OCI-LY3 (cell line): Measurements from ENCODE around the gene PRKCQ.

Experiments
- EZH2phosphoT487 ChIP-seq: fragments of 200-600 bp; shearing (Covaris generic); IDR thresholded peaks from 2 replicates; pipeline ENCODE4 v1.6.1; 2018; ENCODE audit warnings: antibody characterized with exemption, mixed run types, low read depth
- TF ChIP-seq, protein P1 (sequence below): fragments of 200-600, 300-600 bp; sonication (generic); IDR thresholded peaks from 2 replicates; pipeline ENCODE4 v1.5.1; 2014; ENCODE audit warnings: antibody characterized with exemption, low read length, low read depth

GRCh38 chr10:6470894-6471618 lies 109.0 kb downstream of the PRKCQ start:
- TF ChIP-seq, protein P1, sequence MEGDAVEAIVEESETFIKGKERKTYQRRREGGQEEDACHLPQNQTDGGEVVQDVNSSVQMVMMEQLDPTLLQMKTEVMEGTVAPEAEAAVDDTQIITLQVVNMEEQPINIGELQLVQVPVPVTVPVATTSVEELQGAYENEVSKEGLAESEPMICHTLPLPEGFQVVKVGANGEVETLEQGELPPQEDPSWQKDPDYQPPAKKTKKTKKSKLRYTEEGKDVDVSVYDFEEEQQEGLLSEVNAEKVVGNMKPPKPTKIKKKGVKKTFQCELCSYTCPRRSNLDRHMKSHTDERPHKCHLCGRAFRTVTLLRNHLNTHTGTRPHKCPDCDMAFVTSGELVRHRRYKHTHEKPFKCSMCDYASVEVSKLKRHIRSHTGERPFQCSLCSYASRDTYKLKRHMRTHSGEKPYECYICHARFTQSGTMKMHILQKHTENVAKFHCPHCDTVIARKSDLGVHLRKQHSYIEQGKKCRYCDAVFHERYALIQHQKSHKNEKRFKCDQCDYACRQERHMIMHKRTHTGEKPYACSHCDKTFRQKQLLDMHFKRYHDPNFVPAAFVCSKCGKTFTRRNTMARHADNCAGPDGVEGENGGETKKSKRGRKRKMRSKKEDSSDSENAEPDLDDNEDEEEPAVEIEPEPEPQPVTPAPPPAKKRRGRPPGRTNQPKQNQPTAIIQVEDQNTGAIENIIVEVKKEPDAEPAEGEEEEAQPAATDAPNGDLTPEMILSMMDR: no peak
- no peak for TF ChIP-seq EZH2phosphoT487
